ENCODE data around the gene HOXB2. TPM values are rescaled to one million over a fixed set of nuclear protein-coding genes. Genes with fewer than 3 reads are reported as not detected.
A peak's percentile ranks its signal among the peaks of the same experiment; 100 is the strongest.

The HOXB2 gene
- polyA plus RNA-seq, 3 donors: 1.6 to 3.8 (median 3.3) TPM

- no peak overlapping the region for H3K27ac ChIP-seq (ENCODE audit: low read depth in 1 of 2, low read length in 2 of 2)
- WGBS (ENCODE audit: insufficient coverage): 55% methylated on average over 16 of the region's 22 CpGs
Measured at GRCh38 chr17:48575673-48576478, 31.0 kb upstream of the HOXB2 start.

More at GRCh38 chr17:48575673-48576478, 31.0 kb upstream of the HOXB2 start:
- intact Hi-C loops (cut with micrococcal nuclease): no loop called here
- Histone ChIP-seq H3K9ac (ENCODE audit: insufficient read depth, low read length, poor library complexity, severe bottlenecking) (no peak overlapping the region), H4K20me1 (ENCODE audit: insufficient read depth, low read length) (no peaks in the 10 kb centered on the region), H3K27me3 (ENCODE audit: control insufficient read depth in 2 of 2, insufficient read depth in 2 of 2, low read length in 2 of 2) (peaks cover 55 to 91% of the 10 kb centered on the region in 2 donors), H3K4me1 (ENCODE audit: control insufficient read depth in 1 of 2, insufficient read depth in 2 of 2, low read length in 2 of 2) (peaks cover 28 to 38% of the 10 kb centered on the region in 2 donors), H3K4me2 (replicated peaks; ENCODE audit: extremely low read depth, low read length, poor library complexity, severe bottlenecking) (peak overlapping the region; percentile 99), H3K4me3 (replicated peaks in 1 of 3; ENCODE audit: low read depth in 2 of 3, low read length in 3 of 3) (peak overlapping the region in 1 of 3 experiments; percentile 86), H2AFZ (ENCODE audit: insufficient read depth, low read depth, low read length, poor library complexity, severe bottlenecking) (no peak overlapping the region), H3K36me3 (replicated peaks in 1 of 2; ENCODE audit: control insufficient read depth in 1 of 2, insufficient read depth in 2 of 2, low read length in 2 of 2) (no peaks in the 10 kb centered on the region), H3K79me2 (ENCODE audit: insufficient read depth, low read length) (no peaks in the 10 kb centered on the region), H3K9me3 (replicated peaks in 1 of 2; ENCODE audit: control insufficient read depth in 1 of 2, insufficient read depth in 1 of 2, low read length in 2 of 2) (peaks cover 0 to 9% of the 10 kb centered on the region in 2 donors)
- peak overlapping the region in 1 of 7 donors; percentile 74 for H3K27ac Mint-ChIP-seq
- peaks cover 4 to 35% (median 18%) of the 10 kb centered on the region in 7 donors for H3K9me3 Mint-ChIP-seq
- peak in 1 of 3 donors; percentile 16 for DNase-seq
- H3K36me3 Mint-ChIP-seq: peaks cover 10 to 14% of the 10 kb centered on the region in 2 donors
- peaks cover 39% of the 10 kb centered on the region for H3K4me1 Mint-ChIP-seq
- H3K27me3 Mint-ChIP-seq (ENCODE audit: low read depth in 3 of 3): peaks cover 55 to 80% (median 75%) of the 10 kb centered on the region in 3 donors
- no peak for TF ChIP-seq CTCF (IDR thresholded peaks at IDR 0.05)
- peak overlapping the region; percentile 43 to 85 for H3K4me3 Mint-ChIP-seq

All from CD14-positive monocyte (primary cell).